GM12878 (cell line): ENCODE measurements around the gene DISP3. TPM values are rescaled to one million over a fixed set of nuclear protein-coding genes. Genes with fewer than 3 reads are reported as not detected.

Experiments used
- ATAC-seq: fragments of 200-7000 bp; cut with Tn5 transposase; 3 replicates; pipeline ENCODE4 v1.9.1; 2020; ENCODE audit warnings: mild to moderate bottlenecking, moderate library complexity
- BruUV-seq: library from RNA; stranded (reverse); fragments of 400-500 nt; replicated peaks from 2 replicates; lab custom pipeline; 2021; lab: Mats Ljungman, UMichigan
- CTCF ChIA-PET: fragments of 300-600 bp; sonication (Branson Sonifier 250); formaldehyde crosslinking; extraction: SDS; loops from one replicate; lab custom pipeline; 2021; ENCODE audit warnings: inconsistent platforms; lab: Yijun Ruan, JAX
- POLR2A ChIA-PET: fragments of 350-600 bp; formaldehyde crosslinking; extraction: SDS; loops from one replicate; lab custom pipeline; 2021; ENCODE audit warnings: inconsistent platforms; lab: Charles Lee
- RAD21 ChIA-PET: fragments of 300-600 bp; sonication (Branson Sonifier 250); formaldehyde crosslinking; loops from one replicate; lab custom pipeline; 2023; ENCODE audit warnings: antibody characterized with exemption; ENCODE audit not compliant: unreplicated experiment; lab: Charles Lee
- SMC1A ChIA-PET: fragments of 300-600 bp; sonication (Branson Sonifier 250); formaldehyde crosslinking; loops from one replicate; lab custom pipeline; 2023; ENCODE audit not compliant: unreplicated experiment, uncharacterized antibody; lab: Charles Lee
- DNase-seq: peaks from one replicate; pipeline ENCODE4 v3.0.0-alpha.2; 2011; ENCODE audit warnings: low read depth, low spot score
- FAIRE-seq: peaks from 3 replicates; lab custom pipeline; 2011; peaks lifted over from hg19 to GRCh38; lab: Jason Lieb, UNC
- H2AFZ ChIP-seq: 2 replicates; pipeline ENCODE4 v1.6.0; 2011; ENCODE audit warnings: low read depth, low read length, control low read depth; ENCODE audit not compliant: control insufficient read depth
- H3K27ac ChIP-seq: 2 replicates; pipeline ENCODE4 v1.5.1; 2011; ENCODE audit warnings: control low read depth; ENCODE audit not compliant: control insufficient read depth, insufficient read depth
- H3K27me3 ChIP-seq, 2 experiments: replicated peaks in 1 of 2; 2 replicates each; pipeline versions ENCODE4 v1.6.0 to v1.6.1; 2011; ENCODE audit warnings: low read length in 1 of 2; ENCODE audit not compliant: control insufficient read depth in 2 of 2, insufficient read depth in 2 of 2
- H3K36me3 ChIP-seq, 2 experiments: 2 replicates each; pipeline ENCODE4 v1.5.1; 2011; ENCODE audit warnings: low read length in 1 of 2; ENCODE audit not compliant: control insufficient read depth in 2 of 2, insufficient read depth in 2 of 2
- H3K4me1 ChIP-seq: 2 replicates; pipeline ENCODE4 v1.6.1; 2011; ENCODE audit warnings: mild to moderate bottlenecking, low read length, moderate library complexity, mixed read lengths; ENCODE audit not compliant: control insufficient read depth, insufficient read depth
- H3K4me2 ChIP-seq: 2 replicates; pipeline ENCODE4 v1.6.0; 2011; ENCODE audit warnings: control low read depth; ENCODE audit not compliant: control insufficient read depth, insufficient read depth
- H3K4me3 ChIP-seq: fragments of 200-600 bp; sonication (generic); 2 replicates; pipeline ENCODE4 v1.5.1; 2016
- H3K79me2 ChIP-seq: 2 replicates; pipeline ENCODE4 v1.6.0; 2011; ENCODE audit warnings: low read length; ENCODE audit not compliant: control insufficient read depth, insufficient read depth
- H3K9ac ChIP-seq: 2 replicates; pipeline ENCODE4 v1.8.0; 2011; ENCODE audit warnings: low read length, control low read depth, mixed read lengths; ENCODE audit not compliant: control insufficient read depth, insufficient read depth
- H3K9me3 ChIP-seq: replicated peaks from 3 replicates; pipeline ENCODE4 v1.5.1; 2011; ENCODE audit warnings: mild to moderate bottlenecking, low read length; ENCODE audit not compliant: control insufficient read depth, insufficient read depth
- H4K20me1 ChIP-seq: 2 replicates; pipeline ENCODE4 v1.6.0; 2011; ENCODE audit not compliant: control insufficient read depth, insufficient read depth
- BACH1 ChIP-seq: fragments of 450-650 bp; IDR thresholded peaks from 2 replicates; pipeline ENCODE4 v1.6.1; 2017; ENCODE audit warnings: mild to moderate bottlenecking, borderline replicate concordance
- BHLHE40 ChIP-seq, 2 experiments: fragments of 450-650 bp in 1 of 2; IDR thresholded peaks; 2 replicates each; pipeline ENCODE4 v1.6.1; 2011 to 2017; ENCODE audit warnings: low read depth in 2 of 2, borderline replicate concordance in 1 of 2, improper control_type of control experiment in 1 of 2, low read length in 1 of 2, mild to moderate bottlenecking in 1 of 2
- RBBP5 ChIP-seq: fragments of 200-600 bp; sonication (generic); conservative IDR thresholded peaks from 2 replicates; pipeline ENCODE4 v1.6.1; 2016
- ZBTB33 ChIP-seq: fragments of 450-650 bp; IDR thresholded peaks from 2 replicates; pipeline ENCODE4 v1.6.1; 2017; ENCODE audit warnings: mild to moderate bottlenecking
- ZBTB4 ChIP-seq: fragments of 450-650 bp; formaldehyde crosslinking; IDR thresholded peaks from 2 replicates; pipeline ENCODE4 v1.4.0; 2022; ENCODE audit warnings: mild to moderate bottlenecking, moderate library complexity
- ZNF274 ChIP-seq: IDR thresholded peaks from one replicate; pipeline ENCODE4 v1.8.0; 2011; ENCODE audit not compliant: insufficient read length, insufficient read depth
- WGBS: methylation state at CpG from one replicate; pipeline ENCODE4 v1.1.6; 2016; ENCODE audit warnings: low lambda C conversion rate; ENCODE audit not compliant: insufficient replicate concordance, insufficient coverage; ENCODE audit errors: missing lambda C conversion rate; 5-methylcytosine and 5-hydroxymethylcytosine counted together
- in situ Hi-C: fragments of 300-500 bp; cut with MboI; formaldehyde crosslinking; loops from 9 replicates; pipeline ENCODE4 v1.14.3; 2018; ENCODE audit warnings: mixed read lengths
- intact Hi-C: fragments of 100-400 bp; cut with micrococcal nuclease; formaldehyde crosslinking; loops from one replicate; pipeline ENCODE4 v1.14.2; 2022; ENCODE audit not compliant: unreplicated experiment
- polyA plus RNA-seq, 11 experiments: library from polyadenylated mRNA; depleted of rRNA in 4 of 11; unstranded in 6 of 11; stranded (reverse) in 5 of 11; fragments of >200 nt; fragmentation: Nextera tagmentation in 4 of 11; fragmentation: Illumina TruSeq in 1 of 11; extraction: Ambion mirVana in 4 of 11; extraction: Trizol in 1 of 11; gene quantifications; 1 replicate in 1 of 11; 2 replicates in 10 of 11; pipeline versions ENCODE4 v1.2.1 to v1.2.3, GENCODE V29; 2011 to 2016; ENCODE audit warnings: inconsistent platforms in 2 of 11, missing spikeins in 2 of 11, low read depth in 1 of 11
- total RNA-seq, 4 experiments: library from RNA; depleted of rRNA in 3 of 4; stranded (reverse); fragments of >200 nt in 3 of 4; fragmentation: Illumina TruSeq in 1 of 4; extraction: Trizol in 1 of 4; gene quantifications; 2 replicates each; pipeline versions ENCODE4 v1.2.1 to v1.2.3, GENCODE V29; 2013 to 2021
- TF ChIP-seq, protein P1 (sequence below): IDR thresholded peaks from 2 replicates; pipeline ENCODE4 v1.6.1; 2012; ENCODE audit warnings: low read length, inconsistent platforms
- TF ChIP-seq, protein P2 (sequence below): fragments of 150-350 bp; IDR thresholded peaks from 2 replicates; pipeline ENCODE4 v1.6.1; 2016; ENCODE audit warnings: low read depth, low read length

DISP3 gene
- total and polyA plus RNA-seq, 10 of the 15 experiments (the other 5 are each of a cell fraction or from before 2014, with no cell fraction given): under 0.01 to 0.18 (median 0.09) TPM; not detected in 2

DNA sequence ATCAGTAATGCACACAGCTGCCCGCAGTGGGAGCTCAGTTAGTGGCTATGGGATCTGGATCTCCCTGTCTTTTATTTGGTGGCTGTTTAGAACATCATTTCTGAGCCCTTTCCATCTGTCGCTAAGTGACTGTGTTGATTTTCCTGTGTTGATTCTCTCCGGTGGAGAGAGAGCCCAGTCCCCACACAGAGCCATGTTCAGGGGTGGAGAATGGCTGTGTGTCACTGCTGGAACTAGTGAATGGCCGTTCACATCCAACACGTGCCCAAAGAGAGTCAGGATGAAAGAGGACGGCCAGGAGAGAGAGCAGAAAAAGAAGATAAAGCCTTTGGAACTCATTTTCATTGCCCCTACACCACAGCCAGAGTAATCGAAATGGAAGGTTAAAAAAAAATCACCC is 99.0 kb downstream of the DISP3 start (continued):
- TF ChIP-seq, protein P1, sequence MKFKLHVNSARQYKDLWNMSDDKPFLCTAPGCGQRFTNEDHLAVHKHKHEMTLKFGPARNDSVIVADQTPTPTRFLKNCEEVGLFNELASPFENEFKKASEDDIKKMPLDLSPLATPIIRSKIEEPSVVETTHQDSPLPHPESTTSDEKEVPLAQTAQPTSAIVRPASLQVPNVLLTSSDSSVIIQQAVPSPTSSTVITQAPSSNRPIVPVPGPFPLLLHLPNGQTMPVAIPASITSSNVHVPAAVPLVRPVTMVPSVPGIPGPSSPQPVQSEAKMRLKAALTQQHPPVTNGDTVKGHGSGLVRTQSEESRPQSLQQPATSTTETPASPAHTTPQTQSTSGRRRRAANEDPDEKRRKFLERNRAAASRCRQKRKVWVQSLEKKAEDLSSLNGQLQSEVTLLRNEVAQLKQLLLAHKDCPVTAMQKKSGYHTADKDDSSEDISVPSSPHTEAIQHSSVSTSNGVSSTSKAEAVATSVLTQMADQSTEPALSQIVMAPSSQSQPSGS: no peak
- no peak for TF ChIP-seq BHLHE40 (IDR thresholded peaks at IDR 0.05; ENCODE audit: borderline replicate concordance in 1 of 2, low read depth in 2 of 2, low read length in 1 of 2)

DNA sequence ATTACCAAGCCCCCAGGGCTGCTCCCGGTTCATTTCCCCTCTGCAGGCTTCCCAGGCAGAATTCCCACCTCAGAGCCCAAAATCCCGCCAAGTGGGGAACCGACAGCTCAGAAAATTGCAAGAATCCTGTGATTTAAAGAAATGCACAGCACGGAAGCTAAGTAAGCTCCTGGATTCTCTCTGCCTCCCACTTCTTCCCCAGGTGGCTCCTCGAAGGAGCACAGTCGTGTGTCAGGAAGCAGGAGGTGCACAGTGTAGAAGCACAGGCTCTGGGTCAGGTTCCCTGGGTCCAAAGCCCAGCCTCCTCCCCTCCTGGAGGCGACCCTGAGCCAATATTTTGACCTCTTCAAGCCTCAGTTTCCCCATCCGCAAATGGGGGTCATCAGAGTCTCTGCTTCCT is 100.6 kb downstream of the DISP3 start:
- DNase-seq: no peak
- peaks cover 0 to 3% of the 10 kb centered on the region in 2 experiments; a peak in 3 of 4 replicates for H3K27me3 ChIP-seq
- H2AFZ ChIP-seq: no peak overlapping the region
- H3K4me2 ChIP-seq: no peak overlapping the region
- FAIRE-seq: no peak
- 19% methylated on average over 8 of the region's 8 CpGs for WGBS
- no peaks in the 10 kb centered on the region for H3K9me3 ChIP-seq
- H3K27ac ChIP-seq: no peak overlapping the region
- no peaks in the 10 kb centered on the region for H3K4me1 ChIP-seq
- H3K4me3 ChIP-seq: no peak overlapping the region
- no peak for ATAC-seq
- ChIA-PET RAD21 (no interaction called here), CTCF (no interaction called here), SMC1A (no interaction called here), POLR2A (no interaction called here)
- no peaks in the 10 kb centered on the region for H3K79me2 ChIP-seq
- H4K20me1 ChIP-seq: no peaks in the 10 kb centered on the region
- in situ Hi-C loops (no loop called here), intact Hi-C loops (no loop called here)
- no peak overlapping the region for H3K9ac ChIP-seq
- BruUV-seq: no TSS peak
- TF ChIP-seq ZBTB33: no peak
- no peak for TF ChIP-seq BACH1
- TF ChIP-seq, protein P2, sequence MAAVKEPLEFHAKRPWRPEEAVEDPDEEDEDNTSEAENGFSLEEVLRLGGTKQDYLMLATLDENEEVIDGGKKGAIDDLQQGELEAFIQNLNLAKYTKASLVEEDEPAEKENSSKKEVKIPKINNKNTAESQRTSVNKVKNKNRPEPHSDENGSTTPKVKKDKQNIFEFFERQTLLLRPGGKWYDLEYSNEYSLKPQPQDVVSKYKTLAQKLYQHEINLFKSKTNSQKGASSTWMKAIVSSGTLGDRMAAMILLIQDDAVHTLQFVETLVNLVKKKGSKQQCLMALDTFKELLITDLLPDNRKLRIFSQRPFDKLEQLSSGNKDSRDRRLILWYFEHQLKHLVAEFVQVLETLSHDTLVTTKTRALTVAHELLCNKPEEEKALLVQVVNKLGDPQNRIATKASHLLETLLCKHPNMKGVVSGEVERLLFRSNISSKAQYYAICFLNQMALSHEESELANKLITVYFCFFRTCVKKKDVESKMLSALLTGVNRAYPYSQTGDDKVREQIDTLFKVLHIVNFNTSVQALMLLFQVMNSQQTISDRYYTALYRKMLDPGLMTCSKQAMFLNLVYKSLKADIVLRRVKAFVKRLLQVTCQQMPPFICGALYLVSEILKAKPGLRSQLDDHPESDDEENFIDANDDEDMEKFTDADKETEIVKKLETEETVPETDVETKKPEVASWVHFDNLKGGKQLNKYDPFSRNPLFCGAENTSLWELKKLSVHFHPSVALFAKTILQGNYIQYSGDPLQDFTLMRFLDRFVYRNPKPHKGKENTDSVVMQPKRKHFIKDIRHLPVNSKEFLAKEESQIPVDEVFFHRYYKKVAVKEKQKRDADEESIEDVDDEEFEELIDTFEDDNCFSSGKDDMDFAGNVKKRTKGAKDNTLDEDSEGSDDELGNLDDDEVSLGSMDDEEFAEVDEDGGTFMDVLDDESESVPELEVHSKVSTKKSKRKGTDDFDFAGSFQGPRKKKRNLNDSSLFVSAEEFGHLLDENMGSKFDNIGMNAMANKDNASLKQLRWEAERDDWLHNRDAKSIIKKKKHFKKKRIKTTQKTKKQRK: no peak
- no peak for TF ChIP-seq ZNF274
- no peak for TF ChIP-seq RBBP5
- TF ChIP-seq ZBTB4 (CRISPR knock-in tag): no peak
- TF ChIP-seq, all 136 proteins: peak for 0
- no peaks in the 10 kb centered on the region for H3K36me3 ChIP-seq
